ENCODE data around the gene FGD4.

DNA sequence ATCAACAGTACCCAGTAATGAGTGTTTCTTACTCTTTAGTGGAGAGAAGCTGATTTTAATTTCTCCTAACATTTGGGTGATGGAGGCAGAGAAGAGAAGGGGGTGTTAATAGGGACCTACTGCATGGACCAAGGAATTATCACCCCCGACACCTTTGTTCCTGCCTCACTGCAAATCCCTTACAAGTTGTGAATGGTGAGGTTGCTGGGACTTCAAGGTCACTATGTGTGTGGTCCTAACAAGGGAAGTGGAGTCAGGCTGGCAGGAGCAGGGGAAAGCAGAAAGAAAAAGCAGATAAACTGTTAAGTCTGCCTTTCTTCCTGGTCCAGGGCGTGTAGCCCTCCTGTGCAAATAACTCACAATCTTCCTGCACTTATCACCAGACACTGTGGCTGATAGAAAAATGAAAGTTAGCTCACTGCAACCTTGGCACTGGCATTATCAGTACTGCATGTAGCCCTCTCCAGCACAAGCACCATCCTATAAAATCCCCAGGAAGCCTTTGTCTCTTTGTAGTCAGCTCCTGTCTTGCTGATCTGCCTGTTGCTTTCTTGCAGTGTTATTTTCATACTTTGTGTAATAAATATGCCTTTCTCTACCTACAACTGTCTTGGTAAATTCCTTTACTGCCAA, 167.4 kb downstream of the FGD4 start:
- no peak for TF ChIP-seq RCOR1 (IDR thresholded peaks at IDR 0.05; ENCODE audit: insufficient replicate concordance, low read length)
- TF ChIP-seq, protein P1, sequence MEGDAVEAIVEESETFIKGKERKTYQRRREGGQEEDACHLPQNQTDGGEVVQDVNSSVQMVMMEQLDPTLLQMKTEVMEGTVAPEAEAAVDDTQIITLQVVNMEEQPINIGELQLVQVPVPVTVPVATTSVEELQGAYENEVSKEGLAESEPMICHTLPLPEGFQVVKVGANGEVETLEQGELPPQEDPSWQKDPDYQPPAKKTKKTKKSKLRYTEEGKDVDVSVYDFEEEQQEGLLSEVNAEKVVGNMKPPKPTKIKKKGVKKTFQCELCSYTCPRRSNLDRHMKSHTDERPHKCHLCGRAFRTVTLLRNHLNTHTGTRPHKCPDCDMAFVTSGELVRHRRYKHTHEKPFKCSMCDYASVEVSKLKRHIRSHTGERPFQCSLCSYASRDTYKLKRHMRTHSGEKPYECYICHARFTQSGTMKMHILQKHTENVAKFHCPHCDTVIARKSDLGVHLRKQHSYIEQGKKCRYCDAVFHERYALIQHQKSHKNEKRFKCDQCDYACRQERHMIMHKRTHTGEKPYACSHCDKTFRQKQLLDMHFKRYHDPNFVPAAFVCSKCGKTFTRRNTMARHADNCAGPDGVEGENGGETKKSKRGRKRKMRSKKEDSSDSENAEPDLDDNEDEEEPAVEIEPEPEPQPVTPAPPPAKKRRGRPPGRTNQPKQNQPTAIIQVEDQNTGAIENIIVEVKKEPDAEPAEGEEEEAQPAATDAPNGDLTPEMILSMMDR (conservative IDR thresholded peaks at IDR 0.05; ENCODE audit: low read depth, low read length), result no peak
- TF ChIP-seq POLR2A (IDR thresholded peaks at IDR 0.05; ENCODE audit: low read depth, low read length), result no peak
- TF ChIP-seq MXI1 (IDR thresholded peaks at IDR 0.05; ENCODE audit: borderline replicate concordance, low read depth, low read length), result no peak
- TF ChIP-seq CEBPB (IDR thresholded peaks at IDR 0.05; ENCODE audit: low read depth, low read length), result no peak
- no peak for TF ChIP-seq MAZ (IDR thresholded peaks at IDR 0.05; ENCODE audit: borderline replicate concordance, low read depth, low read length)
- TF ChIP-seq FOS (IDR thresholded peaks at IDR 0.05; ENCODE audit: low read depth, low read length), result no peak
- no peak for TF ChIP-seq RFX5 (IDR thresholded peaks at IDR 0.05; ENCODE audit: low read depth, low read length)
- TF ChIP-seq, protein P2, sequence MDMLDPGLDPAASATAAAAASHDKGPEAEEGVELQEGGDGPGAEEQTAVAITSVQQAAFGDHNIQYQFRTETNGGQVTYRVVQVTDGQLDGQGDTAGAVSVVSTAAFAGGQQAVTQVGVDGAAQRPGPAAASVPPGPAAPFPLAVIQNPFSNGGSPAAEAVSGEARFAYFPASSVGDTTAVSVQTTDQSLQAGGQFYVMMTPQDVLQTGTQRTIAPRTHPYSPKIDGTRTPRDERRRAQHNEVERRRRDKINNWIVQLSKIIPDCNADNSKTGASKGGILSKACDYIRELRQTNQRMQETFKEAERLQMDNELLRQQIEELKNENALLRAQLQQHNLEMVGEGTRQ (IDR thresholded peaks at IDR 0.05; ENCODE audit: low read depth, low read length), result no peak
- TF ChIP-seq BHLHE40 (IDR thresholded peaks at IDR 0.05; ENCODE audit: low read depth, low read length), result no peak
- TF ChIP-seq SMC3 (IDR thresholded peaks at IDR 0.05; ENCODE audit: low read depth, low read length), result no peak
- no peak for TF ChIP-seq RAD21 (IDR thresholded peaks at IDR 0.05; ENCODE audit: low read length)

Data from IMR-90 (cell line).